ENCODE measurements around the gene PRKAG1. TPM values are rescaled to one million over a fixed set of nuclear protein-coding genes. Genes with fewer than 3 reads are reported as not detected.

Gene PRKAG1
- total and polyA plus RNA-seq, 2 donors (not counting 1 experiment from before 2014, with no cell fraction given) = 28.5 to 60.0 TPM

DNA sequence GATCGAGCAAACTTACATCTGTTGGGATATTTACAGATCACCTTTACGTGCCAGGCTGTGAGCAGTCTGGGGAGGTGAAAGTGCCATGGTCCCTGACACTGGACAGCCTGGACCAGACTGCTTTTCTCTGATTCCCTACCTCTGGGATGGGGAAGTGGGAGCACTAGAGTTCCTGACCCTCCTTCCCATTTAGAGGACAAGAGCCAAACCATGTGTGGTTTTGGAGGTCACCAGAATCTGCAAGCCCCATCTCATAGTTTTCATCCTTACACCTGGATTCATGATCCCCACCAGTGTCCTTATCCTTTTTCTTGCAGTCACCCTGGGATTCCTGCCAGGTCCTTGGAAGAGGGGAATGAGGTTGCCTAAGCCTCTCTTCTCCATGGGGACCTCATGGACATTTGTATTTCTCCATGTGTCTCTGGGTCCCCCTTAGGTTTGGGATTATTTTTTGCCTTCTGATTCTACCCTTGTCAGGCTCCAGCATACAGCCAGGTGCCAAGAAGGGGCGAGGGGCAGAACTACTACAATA, 45.6 kb downstream of the PRKAG1 start:
- no peaks in the 10 kb centered on the region for H3K36me3 ChIP-seq (replicated peaks in 1 of 2; ENCODE audit: control extremely low read depth in 1 of 2, control insufficient read depth in 1 of 2, extremely low read depth in 1 of 2, insufficient read depth in 2 of 2, low read length in 1 of 2)
- H3K4me3 ChIP-seq (ENCODE audit: control extremely low read depth in 1 of 5, extremely low read depth in 1 of 5, insufficient read depth in 1 of 5, low read depth in 2 of 5, low read length in 4 of 5) = no peak overlapping the region
- ChIA-PET CTCF (interaction anchor here (1.3 to 1.4 kb wide), 2 partner anchors 15 to 21 kb away, joined by 4 to 6 read pairs; no protein-coding TSS in a partner anchor), POLR2A (no interaction called here)
- H3K9ac ChIP-seq (ENCODE audit: low read length) = no peak overlapping the region
- H3K9me3 Mint-ChIP-seq (ENCODE audit: insufficient read depth) = no peaks in the 10 kb centered on the region
- no peak overlapping the region for H3K4me3 Mint-ChIP-seq
- no peak overlapping the region for H3K27ac Mint-ChIP-seq
- H3K4me1 Mint-ChIP-seq = peaks cover 51% of the 10 kb centered on the region
- peaks cover 68% of the 10 kb centered on the region for H3K27me3 Mint-ChIP-seq
- no peak overlapping the region for H3K27ac ChIP-seq (ENCODE audit: low read length in 2 of 2)
- TF ChIP-seq, protein P1, sequence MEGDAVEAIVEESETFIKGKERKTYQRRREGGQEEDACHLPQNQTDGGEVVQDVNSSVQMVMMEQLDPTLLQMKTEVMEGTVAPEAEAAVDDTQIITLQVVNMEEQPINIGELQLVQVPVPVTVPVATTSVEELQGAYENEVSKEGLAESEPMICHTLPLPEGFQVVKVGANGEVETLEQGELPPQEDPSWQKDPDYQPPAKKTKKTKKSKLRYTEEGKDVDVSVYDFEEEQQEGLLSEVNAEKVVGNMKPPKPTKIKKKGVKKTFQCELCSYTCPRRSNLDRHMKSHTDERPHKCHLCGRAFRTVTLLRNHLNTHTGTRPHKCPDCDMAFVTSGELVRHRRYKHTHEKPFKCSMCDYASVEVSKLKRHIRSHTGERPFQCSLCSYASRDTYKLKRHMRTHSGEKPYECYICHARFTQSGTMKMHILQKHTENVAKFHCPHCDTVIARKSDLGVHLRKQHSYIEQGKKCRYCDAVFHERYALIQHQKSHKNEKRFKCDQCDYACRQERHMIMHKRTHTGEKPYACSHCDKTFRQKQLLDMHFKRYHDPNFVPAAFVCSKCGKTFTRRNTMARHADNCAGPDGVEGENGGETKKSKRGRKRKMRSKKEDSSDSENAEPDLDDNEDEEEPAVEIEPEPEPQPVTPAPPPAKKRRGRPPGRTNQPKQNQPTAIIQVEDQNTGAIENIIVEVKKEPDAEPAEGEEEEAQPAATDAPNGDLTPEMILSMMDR (IDR thresholded peaks at IDR 0.05) = no peak
- no peak for TF ChIP-seq EZH2 (IDR thresholded peaks at IDR 0.05; ENCODE audit: borderline replicate concordance, insufficient read depth, low read depth, low read length, poor library complexity, severe bottlenecking)
- 35% methylated on average over 3 of the region's 3 CpGs for WGBS (ENCODE audit: insufficient coverage)
- H2AFZ ChIP-seq (ENCODE audit: insufficient read depth, low read depth, low read length, poor library complexity, severe bottlenecking) = no peak overlapping the region
- peaks cover 0 to 28% (median 0%) of the 10 kb centered on the region in 3 donors for H3K9me3 ChIP-seq (ENCODE audit: control extremely low read depth in 1 of 3, control insufficient read depth in 2 of 3, insufficient read depth in 1 of 3, low read length in 2 of 3)
- peaks cover 52 to 57% of the 10 kb centered on the region in 2 donors for H3K4me1 ChIP-seq (ENCODE audit: control insufficient read depth in 2 of 2, insufficient read depth in 2 of 2, low read length in 2 of 2)
- peaks cover 2 to 75% (median 57%) of the 10 kb centered on the region in 4 experiments for H3K27me3 ChIP-seq (replicated peaks in 1 of 4; ENCODE audit: control extremely low read depth in 1 of 4, control insufficient read depth in 3 of 4, insufficient read depth in 4 of 4, low read length in 3 of 4)
- H3K79me2 ChIP-seq (ENCODE audit: control insufficient read depth, insufficient read depth, low read length) = no peaks in the 10 kb centered on the region
- H3K4me2 ChIP-seq (replicated peaks; ENCODE audit: low read depth, low read length, poor library complexity, severe bottlenecking) = no peak overlapping the region
- intact Hi-C loops (cut with micrococcal nuclease) = no loop called here
- ATAC-seq (ENCODE audit: low read depth) (no peak), DNase-seq (no peak)
- peaks cover 27% of the 10 kb centered on the region for H4K20me1 ChIP-seq (ENCODE audit: control insufficient read depth, insufficient read depth, low read length, poor library complexity, severe bottlenecking)

DNA sequence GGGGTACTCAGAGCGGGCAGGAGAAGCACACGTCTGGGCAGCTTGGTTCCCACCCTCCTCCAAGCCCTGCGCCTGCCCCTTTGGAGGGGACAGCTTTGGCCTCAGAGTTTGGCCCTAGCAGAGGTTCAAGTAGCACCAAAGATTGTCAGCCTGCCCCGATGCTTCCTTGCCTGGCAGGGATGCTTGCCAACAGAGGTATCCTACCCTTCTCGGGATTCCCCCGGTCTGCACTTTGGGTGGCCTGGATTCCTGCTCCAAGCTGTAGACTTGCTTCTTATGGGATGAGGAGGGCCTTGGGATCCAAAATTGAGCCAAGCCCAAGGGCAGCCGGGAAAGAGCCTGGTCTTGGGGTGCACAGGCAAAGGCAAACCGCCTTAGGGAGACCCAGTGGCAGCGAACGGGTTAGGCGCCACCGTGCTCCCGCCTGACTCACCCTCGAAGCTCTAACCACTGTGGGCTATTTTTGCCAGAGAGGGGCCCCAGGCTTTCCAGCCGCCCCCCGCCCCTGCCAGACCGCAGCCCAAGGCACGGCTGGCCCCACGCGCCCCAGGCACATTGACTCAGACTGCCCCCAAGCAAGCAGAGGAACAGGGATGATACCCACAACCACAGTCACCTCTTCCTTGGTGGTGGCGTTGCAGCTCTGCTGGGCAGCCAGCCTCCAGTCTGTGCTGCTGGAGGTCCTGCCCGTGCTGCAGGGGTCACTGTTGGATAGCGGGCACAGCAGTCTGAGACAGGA, 46.2 kb downstream of the PRKAG1 start:
- Histone ChIP-seq H4K20me1 (ENCODE audit: control insufficient read depth, insufficient read depth, low read length, poor library complexity, severe bottlenecking) (peaks cover 27% of the 10 kb centered on the region), H3K9ac (ENCODE audit: low read length) (no peak overlapping the region), H3K27ac (ENCODE audit: low read length in 2 of 2) (no peak overlapping the region), H3K9me3 (ENCODE audit: control extremely low read depth in 1 of 3, control insufficient read depth in 2 of 3, insufficient read depth in 1 of 3, low read length in 2 of 3) (peaks cover 0 to 25% (median 0%) of the 10 kb centered on the region in 3 donors), H2AFZ (ENCODE audit: insufficient read depth, low read depth, low read length, poor library complexity, severe bottlenecking) (no peak overlapping the region), H3K4me3 (ENCODE audit: control extremely low read depth in 1 of 5, extremely low read depth in 1 of 5, insufficient read depth in 1 of 5, low read depth in 2 of 5, low read length in 4 of 5) (no peak overlapping the region), H3K4me2 (replicated peaks; ENCODE audit: low read depth, low read length, poor library complexity, severe bottlenecking) (peak overlapping the region; percentile 76), H3K79me2 (ENCODE audit: control insufficient read depth, insufficient read depth, low read length) (no peaks in the 10 kb centered on the region), H3K36me3 (replicated peaks in 1 of 2; ENCODE audit: control extremely low read depth in 1 of 2, control insufficient read depth in 1 of 2, extremely low read depth in 1 of 2, insufficient read depth in 2 of 2, low read length in 1 of 2) (no peaks in the 10 kb centered on the region), H3K27me3 (replicated peaks in 1 of 4; ENCODE audit: control extremely low read depth in 1 of 4, control insufficient read depth in 3 of 4, insufficient read depth in 4 of 4, low read length in 3 of 4) (peaks cover 2 to 69% (median 54%) of the 10 kb centered on the region in 4 experiments), H3K4me1 (ENCODE audit: control insufficient read depth in 2 of 2, insufficient read depth in 2 of 2, low read length in 2 of 2) (peaks cover 46 to 51% of the 10 kb centered on the region in 2 donors)
- POLR2A ChIA-PET = no interaction called here
- no peak for ATAC-seq (ENCODE audit: low read depth)
- CTCF ChIA-PET = interaction anchor here (1.1 to 7.2 kb wide), 3 partner anchors 7 to 16 kb away, joined by 3 to 71 read pairs (median 6); partner anchors contain the start of genes ARF3 and WNT1
- Mint-ChIP-seq H3K9me3 (ENCODE audit: insufficient read depth) (no peaks in the 10 kb centered on the region), H3K27ac (no peak overlapping the region), H3K4me3 (no peak overlapping the region), H3K27me3 (peaks cover 62% of the 10 kb centered on the region), H3K4me1 (peaks cover 45% of the 10 kb centered on the region)
- TF ChIP-seq, protein P1 (IDR thresholded peaks at IDR 0.05) = no peak
- TF ChIP-seq EZH2 (IDR thresholded peaks at IDR 0.05; ENCODE audit: borderline replicate concordance, insufficient read depth, low read depth, low read length, poor library complexity, severe bottlenecking) = no peak
- WGBS (ENCODE audit: insufficient coverage) = 9% methylated on average over 23 of the region's 23 CpGs
- intact Hi-C loops (cut with micrococcal nuclease) = no loop called here
- DNase-seq = no peak

All from B cell (primary cell).